Measurements from ENCODE around the gene LRRC3B.

DNA sequence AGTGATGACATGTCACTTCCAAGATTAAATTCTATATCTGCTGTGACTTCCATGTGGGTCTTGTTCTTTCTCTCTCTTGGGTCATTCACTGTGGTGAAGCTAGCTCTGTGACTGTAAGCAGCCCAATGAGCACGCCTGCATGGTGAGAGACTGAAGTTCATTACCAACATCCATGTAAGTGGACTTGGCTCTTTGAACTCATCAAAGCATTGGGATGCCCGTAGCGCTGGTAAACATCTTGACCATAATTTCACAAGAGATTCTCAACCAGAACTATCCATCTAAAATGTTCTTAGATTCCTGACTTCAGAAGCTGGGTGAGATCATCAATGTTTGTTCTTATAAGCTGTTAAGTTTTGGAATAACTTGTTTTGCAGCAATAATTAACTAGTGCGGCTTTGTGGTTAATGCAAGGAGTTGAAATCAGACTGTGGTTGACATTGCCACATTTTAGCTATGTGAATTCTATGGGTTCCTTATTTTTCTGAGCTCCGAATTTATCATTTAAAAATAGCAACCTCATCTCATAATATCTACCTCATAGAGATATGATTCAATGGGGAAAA lies 31.6 kb upstream of the LRRC3B start:
- TF ChIP-seq BHLHE40 (IDR thresholded peaks at IDR 0.05; ENCODE audit: borderline replicate concordance), result no peak
- no peak for TF ChIP-seq ELF4 (IDR thresholded peaks at IDR 0.05)
- TF ChIP-seq TARDBP (IDR thresholded peaks at IDR 0.05), result no peak
- no peak for TF ChIP-seq ZNF384 (IDR thresholded peaks at IDR 0.05)
- TF ChIP-seq ARNT (IDR thresholded peaks at IDR 0.05), result no peak
- TF ChIP-seq SP1 (IDR thresholded peaks at IDR 0.05), result no peak

All from HEK293T (cell line).